Retinal pigment epithelial cell (primary cell): Measurements from ENCODE around the gene ADPGK.
A peak's percentile ranks its signal among the peaks of the same experiment; 100 is the strongest.

Experiments used
- DNase-seq: peaks from one replicate; pipeline ENCODE4 v3.0.0-alpha.2; 2010; ENCODE audit warnings: low read depth
- H3K4me3 ChIP-seq: 2 replicates; pipeline ENCODE4 v1.5.1; 2011; ENCODE audit warnings: mild to moderate bottlenecking, low read length, control low read depth, moderate library complexity
- TF ChIP-seq, protein P1 (sequence below): conservative IDR thresholded peaks from 2 replicates; pipeline ENCODE4 v1.5.1; 2011; ENCODE audit warnings: low read depth, low read length, control low read depth, inconsistent platforms

Gene ADPGK

GRCh38 chr15:72770673-72771328 lies 12.8 kb downstream of the ADPGK start:
- H3K4me3 ChIP-seq: no peak overlapping the region
- no peak for DNase-seq
- TF ChIP-seq, protein P1, sequence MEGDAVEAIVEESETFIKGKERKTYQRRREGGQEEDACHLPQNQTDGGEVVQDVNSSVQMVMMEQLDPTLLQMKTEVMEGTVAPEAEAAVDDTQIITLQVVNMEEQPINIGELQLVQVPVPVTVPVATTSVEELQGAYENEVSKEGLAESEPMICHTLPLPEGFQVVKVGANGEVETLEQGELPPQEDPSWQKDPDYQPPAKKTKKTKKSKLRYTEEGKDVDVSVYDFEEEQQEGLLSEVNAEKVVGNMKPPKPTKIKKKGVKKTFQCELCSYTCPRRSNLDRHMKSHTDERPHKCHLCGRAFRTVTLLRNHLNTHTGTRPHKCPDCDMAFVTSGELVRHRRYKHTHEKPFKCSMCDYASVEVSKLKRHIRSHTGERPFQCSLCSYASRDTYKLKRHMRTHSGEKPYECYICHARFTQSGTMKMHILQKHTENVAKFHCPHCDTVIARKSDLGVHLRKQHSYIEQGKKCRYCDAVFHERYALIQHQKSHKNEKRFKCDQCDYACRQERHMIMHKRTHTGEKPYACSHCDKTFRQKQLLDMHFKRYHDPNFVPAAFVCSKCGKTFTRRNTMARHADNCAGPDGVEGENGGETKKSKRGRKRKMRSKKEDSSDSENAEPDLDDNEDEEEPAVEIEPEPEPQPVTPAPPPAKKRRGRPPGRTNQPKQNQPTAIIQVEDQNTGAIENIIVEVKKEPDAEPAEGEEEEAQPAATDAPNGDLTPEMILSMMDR: peak; percentile 67

- no peak for DNase-seq
- TF ChIP-seq, protein P1: no peak
- H3K4me3 ChIP-seq: no peak overlapping the region
These were observed 16.8 kb downstream of the ADPGK start for GRCh38 chr15:72766780-72767179.

DNA sequence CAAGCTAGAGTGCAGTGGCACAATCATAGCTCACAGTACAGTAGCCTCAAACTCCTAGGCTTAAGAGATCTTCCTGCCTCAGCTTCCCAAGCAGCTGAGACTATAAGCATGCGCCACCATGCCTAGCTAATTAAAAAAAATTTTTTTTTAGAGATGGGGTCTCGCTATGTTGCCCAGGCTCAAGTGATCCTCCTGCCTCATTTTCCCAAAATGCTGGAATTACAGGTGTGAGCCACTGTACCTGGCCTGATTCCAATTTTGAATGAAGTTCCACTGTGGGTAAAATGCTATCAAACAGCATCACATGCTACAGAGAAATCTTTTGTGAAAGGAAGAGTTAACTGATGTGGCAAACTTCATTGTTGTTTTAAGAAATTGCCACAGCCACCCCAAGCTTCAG lies 17.5 kb downstream of the ADPGK start:
- H3K4me3 ChIP-seq: no peak overlapping the region
- TF ChIP-seq, protein P1: no peak
- DNase-seq: no peak

DNA sequence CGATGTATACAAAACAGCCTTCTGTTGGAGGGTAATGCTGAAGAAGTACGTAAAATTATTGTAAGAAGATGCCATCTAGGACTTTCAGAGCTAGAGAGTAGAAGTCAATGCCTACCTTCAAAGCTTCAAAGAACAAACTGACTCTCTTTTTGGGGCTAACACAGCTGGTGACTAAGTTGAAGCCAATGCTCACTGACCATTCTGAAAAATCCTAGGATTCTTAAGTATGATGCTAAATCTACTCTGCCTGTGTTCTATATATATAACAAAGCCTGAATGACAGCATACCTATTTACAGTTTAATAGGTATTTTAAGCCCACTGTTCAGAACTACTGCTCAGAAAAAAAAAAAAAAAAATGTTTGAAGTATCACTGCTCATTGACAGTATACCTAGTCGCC lies 18.9 kb downstream of the ADPGK start:
- DNase-seq: no peak

GRCh38 chr15:72760590-72761260 lies 22.8 kb downstream of the ADPGK start:
- no peak overlapping the region for H3K4me3 ChIP-seq
- DNase-seq: no peak
- TF ChIP-seq, protein P1: no peak

More for the DNA sequence above, 18.9 kb downstream of the ADPGK start:
- H3K4me3 ChIP-seq: no peak overlapping the region
- TF ChIP-seq, protein P1: no peak

- no peak overlapping the region for H3K4me3 ChIP-seq
- DNase-seq: peak; percentile 78
- TF ChIP-seq, protein P1: no peak
These were observed 25.4 kb downstream of the ADPGK start for GRCh38 chr15:72758182-72758581.

DNA sequence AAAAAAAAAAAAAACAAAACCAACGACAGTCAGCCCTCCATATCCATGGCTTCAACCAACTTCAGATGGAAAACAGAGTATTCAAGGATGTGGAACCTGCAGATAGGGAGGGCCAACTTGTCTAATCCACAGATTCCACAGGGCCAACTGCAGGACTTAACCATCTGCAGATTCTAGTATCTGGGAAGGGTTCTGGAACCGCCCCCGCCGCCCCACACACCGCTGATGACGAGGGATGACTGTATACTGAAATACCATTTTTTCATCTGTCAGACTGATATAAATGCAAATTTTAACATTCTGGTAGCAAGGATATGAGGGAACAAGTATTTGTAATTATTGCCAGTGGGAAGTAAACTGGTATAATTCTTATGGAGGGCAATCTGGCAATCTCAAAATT lies 29.5 kb downstream of the ADPGK start:
- DNase-seq: no peak
- TF ChIP-seq, protein P1: no peak
- no peak overlapping the region for H3K4me3 ChIP-seq
